Transverse colon (tissue), 4 donors: ENCODE results near the gene CHSY1.

ENCODE experiments used
- POLR2A ChIP-seq: fragments of 450-650 bp; IDR thresholded peaks from one replicate; pipeline ENCODE4 v1.6.1; 2016; ENCODE audit warnings: antibody characterized with exemption, mild to moderate bottlenecking, moderate library complexity
- POLR2AphosphoS5 ChIP-seq, 3 donors: sonication (generic); formaldehyde crosslinking; IDR thresholded peaks; one replicate each; pipeline ENCODE4 v1.6.1; 2016; ENCODE audit warnings: antibody characterized with exemption in 3 of 3
- TF ChIP-seq, protein P1 (sequence below), 5 experiments: fragments of 200-600 bp in 3 of 5; fragments of 450-650 bp in 2 of 5; sonication (generic) in 3 of 5; IDR thresholded peaks; 1 replicate in 2 of 5; 2 replicates in 3 of 5; pipeline ENCODE4 v1.5.1; 2016 to 2017; ENCODE audit warnings: antibody characterized with exemption in 5 of 5, inconsistent platforms in 3 of 5, mild to moderate bottlenecking in 2 of 5, moderate library complexity in 1 of 5

DNA sequence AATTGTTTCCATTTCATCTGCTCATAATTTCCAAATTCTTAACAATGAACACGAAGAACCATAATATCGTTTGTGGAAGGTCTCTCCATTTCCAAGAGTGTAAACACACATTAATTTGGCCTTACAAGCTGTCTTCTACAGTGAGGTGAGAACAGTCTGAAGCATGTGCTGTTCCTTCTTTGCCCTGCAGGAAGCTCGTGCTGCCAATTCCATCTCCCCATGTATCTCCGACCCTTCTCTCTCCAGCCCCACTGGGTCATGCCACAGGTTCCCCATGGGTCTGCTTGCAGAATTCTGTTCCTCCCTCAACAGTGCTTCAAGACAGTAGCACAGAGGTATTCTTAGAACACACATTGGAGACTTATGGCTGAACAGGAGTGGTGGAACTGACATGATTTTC lies 70.5 kb downstream of the CHSY1 start:
- TF ChIP-seq, protein P1, sequence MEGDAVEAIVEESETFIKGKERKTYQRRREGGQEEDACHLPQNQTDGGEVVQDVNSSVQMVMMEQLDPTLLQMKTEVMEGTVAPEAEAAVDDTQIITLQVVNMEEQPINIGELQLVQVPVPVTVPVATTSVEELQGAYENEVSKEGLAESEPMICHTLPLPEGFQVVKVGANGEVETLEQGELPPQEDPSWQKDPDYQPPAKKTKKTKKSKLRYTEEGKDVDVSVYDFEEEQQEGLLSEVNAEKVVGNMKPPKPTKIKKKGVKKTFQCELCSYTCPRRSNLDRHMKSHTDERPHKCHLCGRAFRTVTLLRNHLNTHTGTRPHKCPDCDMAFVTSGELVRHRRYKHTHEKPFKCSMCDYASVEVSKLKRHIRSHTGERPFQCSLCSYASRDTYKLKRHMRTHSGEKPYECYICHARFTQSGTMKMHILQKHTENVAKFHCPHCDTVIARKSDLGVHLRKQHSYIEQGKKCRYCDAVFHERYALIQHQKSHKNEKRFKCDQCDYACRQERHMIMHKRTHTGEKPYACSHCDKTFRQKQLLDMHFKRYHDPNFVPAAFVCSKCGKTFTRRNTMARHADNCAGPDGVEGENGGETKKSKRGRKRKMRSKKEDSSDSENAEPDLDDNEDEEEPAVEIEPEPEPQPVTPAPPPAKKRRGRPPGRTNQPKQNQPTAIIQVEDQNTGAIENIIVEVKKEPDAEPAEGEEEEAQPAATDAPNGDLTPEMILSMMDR (IDR thresholded peaks at IDR 0.05): no peak
- TF ChIP-seq POLR2AphosphoS5 (IDR thresholded peaks at IDR 0.05) (no peak), POLR2A (no peak)
